IMR-90 (cell line): Measurements from ENCODE around the gene KPRP. TPM values are rescaled to one million over a fixed set of nuclear protein-coding genes. Genes with fewer than 3 reads are reported as not detected.

Source experiments
- ATAC-seq: fragments of 200-7000 bp; cut with Tn5 transposase; 2 replicates; pipeline ENCODE4 v1.9.1; 2020; ENCODE audit warnings: low read depth, mild to moderate bottlenecking, moderate library complexity
- BruUV-seq: library from RNA; stranded (reverse); fragments of 400-500 nt; replicated peaks from 2 replicates; lab custom pipeline; 2021; lab: Mats Ljungman, UMichigan
- CTCF ChIA-PET: fragments of 300-600 bp; formaldehyde crosslinking; extraction: SDS; loops from one replicate; lab custom pipeline; 2021; ENCODE audit warnings: antibody characterized with exemption; lab: Yijun Ruan, JAX
- POLR2A ChIA-PET: fragments of 300-600 bp; sonication (Branson Sonifier 250); formaldehyde crosslinking; loops from one replicate; lab custom pipeline; 2022; ENCODE audit warnings: antibody characterized with exemption; ENCODE audit not compliant: unreplicated experiment; lab: Charles Lee
- DNase-seq: peaks from one replicate; pipeline ENCODE4 v3.0.0; 2013
- H2AFZ ChIP-seq: replicated peaks from 2 replicates; pipeline ENCODE3; 2013; ENCODE audit warnings: low read length, mild to moderate bottlenecking; ENCODE audit not compliant: poor library complexity
- H2AK5ac ChIP-seq: 2 replicates; pipeline ENCODE4 v1.6.1; 2013; ENCODE audit warnings: low read depth, low read length, inconsistent platforms
- H2AK9ac ChIP-seq: replicated peaks from 2 replicates; pipeline ENCODE3; 2013; ENCODE audit warnings: mild to moderate bottlenecking, low read depth, low read length, moderate library complexity; ENCODE audit not compliant: poor library complexity
- H2BK120ac ChIP-seq: 2 replicates; pipeline ENCODE4 v1.6.1; 2013; ENCODE audit warnings: low read depth, low read length, inconsistent platforms
- H2BK15ac ChIP-seq: 3 replicates; pipeline ENCODE4 v1.6.1; 2013; ENCODE audit warnings: low read depth, low read length, inconsistent platforms
- H2BK20ac ChIP-seq: 2 replicates; pipeline ENCODE4 v1.6.1; 2013; ENCODE audit warnings: low read depth, mild to moderate bottlenecking, inconsistent platforms, low read length, moderate library complexity
- H2BK5ac ChIP-seq: 2 replicates; pipeline ENCODE4 v1.6.1; 2013; ENCODE audit warnings: mild to moderate bottlenecking, low read depth, low read length, inconsistent platforms; ENCODE audit not compliant: poor library complexity, severe bottlenecking
- H3K14ac ChIP-seq: replicated peaks from 2 replicates; pipeline ENCODE4 v1.6.1; 2013; ENCODE audit warnings: low read depth, low read length, inconsistent platforms
- H3K18ac ChIP-seq: 2 replicates; pipeline ENCODE4 v1.6.1; 2013; ENCODE audit warnings: low read depth, low read length, control low read depth
- H3K23ac ChIP-seq: 2 replicates; pipeline ENCODE4 v1.6.1; 2013; ENCODE audit warnings: low read depth, low read length, inconsistent platforms
- H3K27ac ChIP-seq: 2 replicates; pipeline ENCODE4 v1.5.1; 2013; ENCODE audit warnings: mild to moderate bottlenecking, control low read depth, low read length; ENCODE audit not compliant: insufficient read depth
- H3K27me3 ChIP-seq: 2 replicates; pipeline ENCODE4 v1.6.1; 2013; ENCODE audit warnings: low read length; ENCODE audit not compliant: control insufficient read depth, insufficient read depth
- H3K36me3 ChIP-seq: 2 replicates; pipeline ENCODE4 v1.6.1; 2013; ENCODE audit warnings: low read length, mixed read lengths; ENCODE audit not compliant: control insufficient read depth, insufficient read depth
- H3K4ac ChIP-seq: 2 replicates; pipeline ENCODE4 v1.6.1; 2013; ENCODE audit warnings: low read depth, low read length, inconsistent platforms
- H3K4me1 ChIP-seq: 2 replicates; pipeline ENCODE4 v1.6.1; 2013; ENCODE audit warnings: low read length, mixed read lengths; ENCODE audit not compliant: control insufficient read depth, insufficient read depth
- H3K4me2 ChIP-seq: 2 replicates; pipeline ENCODE4 v1.6.1; 2013; ENCODE audit warnings: low read depth, mild to moderate bottlenecking, control low read depth, low read length, moderate library complexity
- H3K4me3 ChIP-seq: 2 replicates; pipeline ENCODE4 v1.5.1; 2013; ENCODE audit warnings: low read depth, mild to moderate bottlenecking, control low read depth, low read length, moderate library complexity; ENCODE audit not compliant: insufficient read depth
- H3K56ac ChIP-seq: 2 replicates; pipeline ENCODE4 v1.6.1; 2013; ENCODE audit warnings: low read length, inconsistent platforms; ENCODE audit not compliant: insufficient read depth; ENCODE audit errors: extremely low read depth
- H3K79me1 ChIP-seq, 2 experiments: 2 replicates each; pipeline ENCODE4 v1.6.1; 2013; ENCODE audit warnings: low read length in 2 of 2, inconsistent platforms in 1 of 2, low read depth in 1 of 2
- H3K9ac ChIP-seq: 2 replicates; pipeline ENCODE4 v1.6.1; 2013; ENCODE audit warnings: low read depth, low read length, control low read depth
- H3K9me1 ChIP-seq: 2 replicates; pipeline ENCODE4 v1.6.1; 2013; ENCODE audit warnings: low read length, inconsistent platforms; ENCODE audit not compliant: insufficient read depth
- H3K9me3 ChIP-seq: 2 replicates; pipeline ENCODE4 v1.6.1; 2013; ENCODE audit warnings: low read length; ENCODE audit not compliant: control insufficient read depth, insufficient read depth
- H4K20me1 ChIP-seq: 2 replicates; pipeline ENCODE4 v1.6.1; 2013; ENCODE audit warnings: low read length, inconsistent platforms; ENCODE audit not compliant: insufficient read depth
- H4K5ac ChIP-seq: 2 replicates; pipeline ENCODE4 v1.6.1; 2013; ENCODE audit warnings: mild to moderate bottlenecking, low read depth, low read length, control low read depth
- H4K8ac ChIP-seq, 2 experiments: 2 replicates each; pipeline ENCODE4 v1.6.1; 2013; ENCODE audit warnings: low read depth in 2 of 2, low read length in 2 of 2, control low read depth in 1 of 2, inconsistent platforms in 1 of 2
- H4K91ac ChIP-seq: 2 replicates; pipeline ENCODE4 v1.6.1; 2013; ENCODE audit warnings: low read depth, low read length, inconsistent platforms; ENCODE audit not compliant: insufficient read depth
- BHLHE40 ChIP-seq: fragments of 150-350 bp; IDR thresholded peaks from 2 replicates; pipeline ENCODE4 v1.6.1; 2016; ENCODE audit warnings: mild to moderate bottlenecking, low read depth, low read length
- CEBPB ChIP-seq: IDR thresholded peaks from 2 replicates; pipeline ENCODE4 v1.6.1; 2012; ENCODE audit warnings: low read depth, low read length, improper control_type of control experiment
- CHD1 ChIP-seq: IDR thresholded peaks from 2 replicates; pipeline ENCODE4 v1.6.1; 2012; ENCODE audit warnings: low read depth, low read length, improper control_type of control experiment
- CTCF ChIP-seq: conservative IDR thresholded peaks from 2 replicates; pipeline ENCODE4 v1.5.1; 2012; ENCODE audit warnings: mild to moderate bottlenecking, low read depth, low read length, improper control_type of control experiment
- FOS ChIP-seq: fragments of 150-350 bp; IDR thresholded peaks from 2 replicates; pipeline ENCODE4 v1.6.1; 2016; ENCODE audit warnings: low read depth, low read length
- MAFK ChIP-seq: IDR thresholded peaks from 2 replicates; pipeline ENCODE4 v1.6.1; 2012; ENCODE audit warnings: low read depth, low read length, improper control_type of control experiment
- MAZ ChIP-seq: IDR thresholded peaks from 2 replicates; pipeline ENCODE4 v1.6.1; 2012; ENCODE audit warnings: low read depth, mild to moderate bottlenecking, low read length, improper control_type of control experiment, moderate library complexity, borderline replicate concordance
- MXI1 ChIP-seq: IDR thresholded peaks from 2 replicates; pipeline ENCODE4 v1.6.1; 2012; ENCODE audit warnings: low read depth, mild to moderate bottlenecking, low read length, moderate library complexity, borderline replicate concordance
- NFE2L2 ChIP-seq: fragments of 150-350 bp; IDR thresholded peaks from 2 replicates; pipeline ENCODE4 v1.6.1; 2016; ENCODE audit warnings: low read depth, mild to moderate bottlenecking, low read length
- POLR2A ChIP-seq: IDR thresholded peaks from 2 replicates; pipeline ENCODE4 v1.6.1; 2012; ENCODE audit warnings: mild to moderate bottlenecking, low read depth, low read length
- RAD21 ChIP-seq: IDR thresholded peaks from 2 replicates; pipeline ENCODE4 v1.6.1; 2012; ENCODE audit warnings: low read length, improper control_type of control experiment
- RCOR1 ChIP-seq: IDR thresholded peaks from 2 replicates; pipeline ENCODE4 v1.6.1; 2012; ENCODE audit warnings: mild to moderate bottlenecking, low read length, improper control_type of control experiment; ENCODE audit not compliant: insufficient replicate concordance
- RFX5 ChIP-seq: IDR thresholded peaks from 2 replicates; pipeline ENCODE4 v1.8.0; 2012; ENCODE audit warnings: low read depth, mild to moderate bottlenecking, low read length, moderate library complexity
- SMC3 ChIP-seq: fragments of 150-350 bp; IDR thresholded peaks from 2 replicates; pipeline ENCODE4 v1.6.1; 2016; ENCODE audit warnings: low read depth, mild to moderate bottlenecking, antibody characterized with exemption, low read length, moderate library complexity
- USF2 ChIP-seq: fragments of 150-350 bp; IDR thresholded peaks from 2 replicates; pipeline ENCODE4 v1.6.1; 2017; ENCODE audit warnings: mild to moderate bottlenecking, antibody characterized with exemption, low read length, low read depth
- WGBS, 2 experiments: methylation state at CpG; one replicate each; pipeline versions ENCODE4 v1.1.5 to v1.1.7; 2013; ENCODE audit warnings: missing lambda C conversion rate in 2 of 2; ENCODE audit not compliant: insufficient read length in 1 of 2; ENCODE audit errors: extremely low coverage in 2 of 2; 5-methylcytosine and 5-hydroxymethylcytosine counted together
- dilution Hi-C: fragments of 300-500 bp; cut with HindIII; formaldehyde crosslinking; loops from one replicate; pipeline ENCODE4 v1.14.3; 2018; ENCODE audit warnings: low sequenced_read_pairs; ENCODE audit not compliant: unreplicated experiment
- in situ Hi-C: fragments of 300-500 bp; cut with MboI; formaldehyde crosslinking; loops from 3 replicates; pipeline ENCODE4 v1.14.3; 2019; ENCODE audit warnings: low sequenced_read_pairs, inconsistent platforms, mixed read lengths
- intact Hi-C: fragments of 100-400 bp; cut with micrococcal nuclease; formaldehyde crosslinking; loops from 2 replicates; pipeline ENCODE4 v1.10.0; 2022
- polyA plus RNA-seq, 3 experiments: library from polyadenylated mRNA; depleted of rRNA; stranded (reverse); fragments of >200 nt; gene quantifications; 2 replicates each; pipeline ENCODE4 v1.2.3, GENCODE V29; 2012; ENCODE audit warnings: low replicate concordance in 1 of 3
- total RNA-seq: library from RNA; depleted of rRNA; stranded (reverse); fragments of >200 nt; gene quantifications from 2 replicates; pipeline ENCODE4 v1.2.3, GENCODE V29; 2012
- TF ChIP-seq, protein P1 (sequence below): fragments of 150-350 bp; IDR thresholded peaks from 2 replicates; pipeline ENCODE4 v1.6.1; 2016; ENCODE audit warnings: low read depth, mild to moderate bottlenecking, low read length, moderate library complexity, borderline replicate concordance

KPRP gene
- total and polyA plus RNA-seq, 2 of the 4 experiments (the other 2 are of a cell fraction): not detected

DNA sequence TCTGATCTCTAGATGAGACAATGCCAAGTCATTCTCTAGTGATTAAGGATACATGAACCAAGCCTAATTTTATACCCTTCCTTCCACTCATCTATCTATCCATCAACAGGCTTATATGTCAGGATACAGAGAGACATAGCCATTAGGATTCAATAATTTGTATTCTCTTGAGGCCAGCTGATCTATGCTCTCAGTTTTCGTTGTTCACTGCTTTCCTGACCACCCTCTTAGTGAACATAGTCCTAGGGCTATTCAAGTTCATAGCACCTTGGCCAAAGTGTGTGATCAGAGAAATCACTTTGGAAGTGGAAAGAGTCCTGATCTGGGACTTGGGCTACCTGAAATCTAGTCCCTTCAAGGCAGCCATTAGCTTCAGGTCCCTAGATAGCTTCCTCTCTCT lies 4.2 kb upstream of the KPRP start:
- POLR2A ChIA-PET: no interaction called here
- CTCF ChIA-PET: no interaction called here
- Histone ChIP-seq H3K4me1 (no peaks in the 10 kb centered on the region), H3K36me3 (no peaks in the 10 kb centered on the region), H3K4ac (no peak overlapping the region), H3K9me1 (no peaks in the 10 kb centered on the region), H3K9ac (no peak overlapping the region), H3K4me2 (no peak overlapping the region), H2AFZ (no peak overlapping the region), H4K8ac (no peak overlapping the region), H2BK5ac (no peak overlapping the region), H3K27ac (no peak overlapping the region), H2BK20ac (no peak overlapping the region), H2BK15ac (no peak overlapping the region; the same call in 2 of the 3 replicates), H4K5ac (no peak overlapping the region), H3K27me3 (no peaks in the 10 kb centered on the region), H2BK120ac (no peak overlapping the region), H3K9me3 (no peaks in the 10 kb centered on the region), H2AK9ac (no peak overlapping the region), H3K14ac (no peak overlapping the region), H3K4me3 (no peak overlapping the region), H4K20me1 (no peaks in the 10 kb centered on the region), H3K79me1 (no peaks in the 10 kb centered on the region), H3K23ac (no peak overlapping the region), H3K18ac (no peak overlapping the region), H3K56ac (no peak overlapping the region), H4K91ac (no peak overlapping the region), H2AK5ac (no peak overlapping the region)
- ATAC-seq (no peak), DNase-seq (no peak)
- TF ChIP-seq POLR2A: no peak
- no peak for TF ChIP-seq MXI1
- TF ChIP-seq RAD21: no peak
- no peak for TF ChIP-seq USF2
- TF ChIP-seq CEBPB: no peak
- TF ChIP-seq FOS: no peak
- TF ChIP-seq NFE2L2: no peak
- TF ChIP-seq RCOR1: no peak
- no peak for TF ChIP-seq MAFK
- no peak for TF ChIP-seq SMC3
- no peak for TF ChIP-seq RFX5
- TF ChIP-seq BHLHE40: no peak
- no peak for TF ChIP-seq MAZ
- TF ChIP-seq, protein P1, sequence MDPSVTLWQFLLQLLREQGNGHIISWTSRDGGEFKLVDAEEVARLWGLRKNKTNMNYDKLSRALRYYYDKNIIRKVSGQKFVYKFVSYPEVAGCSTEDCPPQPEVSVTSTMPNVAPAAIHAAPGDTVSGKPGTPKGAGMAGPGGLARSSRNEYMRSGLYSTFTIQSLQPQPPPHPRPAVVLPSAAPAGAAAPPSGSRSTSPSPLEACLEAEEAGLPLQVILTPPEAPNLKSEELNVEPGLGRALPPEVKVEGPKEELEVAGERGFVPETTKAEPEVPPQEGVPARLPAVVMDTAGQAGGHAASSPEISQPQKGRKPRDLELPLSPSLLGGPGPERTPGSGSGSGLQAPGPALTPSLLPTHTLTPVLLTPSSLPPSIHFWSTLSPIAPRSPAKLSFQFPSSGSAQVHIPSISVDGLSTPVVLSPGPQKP: no peak
- no peak for TF ChIP-seq CHD1
- no peak for TF ChIP-seq CTCF
- BruUV-seq: no TSS peak
- intact Hi-C loops (no loop called here), in situ Hi-C loops (no loop called here), dilution Hi-C loops (no loop called here)
- WGBS, 2 experiments: no CpG with 5 or more reads among the region's 1 CpG
